ENCODE data around the gene ANKRD53. TPM values are rescaled to one million over a fixed set of nuclear protein-coding genes. Genes with fewer than 3 reads are reported as not detected.

The ANKRD53 gene
- total RNA-seq, 2 donors from 2014 or later, result 0.36 to 0.74 TPM

DNA sequence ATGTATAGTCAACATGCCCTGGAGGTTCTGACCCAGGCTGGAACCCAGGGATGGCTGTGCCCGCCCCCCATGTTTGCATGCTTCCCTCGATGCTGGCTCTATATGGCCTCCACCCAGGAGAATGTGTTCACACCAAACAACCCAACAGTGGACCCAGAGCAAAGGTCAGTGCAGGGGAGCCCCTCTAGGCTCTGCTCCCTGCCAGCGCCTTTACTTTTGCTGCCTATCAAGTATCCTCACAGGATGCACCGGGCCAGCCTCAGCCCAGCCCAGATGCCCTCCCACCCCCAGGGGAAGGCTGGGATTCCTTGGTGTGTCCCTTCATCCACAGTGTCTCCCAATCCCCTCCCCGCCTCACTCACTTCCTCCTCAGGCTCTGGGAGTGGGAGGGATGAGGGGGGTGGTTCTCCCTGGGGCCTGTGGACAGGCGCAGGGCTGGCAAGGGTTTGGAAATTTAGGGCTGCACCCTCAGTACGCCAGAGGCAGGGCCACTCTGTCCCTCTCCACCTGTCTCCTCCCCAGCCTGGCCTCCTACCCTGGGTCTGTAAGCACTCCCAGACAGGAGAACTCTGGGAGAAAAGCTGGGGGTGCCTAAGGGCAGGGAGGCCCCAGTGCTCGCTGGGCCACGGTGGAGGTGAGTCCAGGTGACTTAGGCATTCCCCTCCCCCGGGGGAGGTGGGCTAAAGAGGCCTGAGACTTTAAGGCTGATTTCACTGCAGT lies 40.4 kb upstream of the ANKRD53 start:
- intact Hi-C loops (cut with DNase I), result no loop called here
- H3K4me1 ChIP-seq (replicated peaks), result no peaks in the 10 kb centered on the region
- H3K27ac ChIP-seq, result no peak overlapping the region
- TF ChIP-seq POLR2A (IDR thresholded peaks at IDR 0.05) (no peak), POLR2AphosphoS5 (IDR thresholded peaks at IDR 0.05) (no peak)
- TF ChIP-seq, protein P1, sequence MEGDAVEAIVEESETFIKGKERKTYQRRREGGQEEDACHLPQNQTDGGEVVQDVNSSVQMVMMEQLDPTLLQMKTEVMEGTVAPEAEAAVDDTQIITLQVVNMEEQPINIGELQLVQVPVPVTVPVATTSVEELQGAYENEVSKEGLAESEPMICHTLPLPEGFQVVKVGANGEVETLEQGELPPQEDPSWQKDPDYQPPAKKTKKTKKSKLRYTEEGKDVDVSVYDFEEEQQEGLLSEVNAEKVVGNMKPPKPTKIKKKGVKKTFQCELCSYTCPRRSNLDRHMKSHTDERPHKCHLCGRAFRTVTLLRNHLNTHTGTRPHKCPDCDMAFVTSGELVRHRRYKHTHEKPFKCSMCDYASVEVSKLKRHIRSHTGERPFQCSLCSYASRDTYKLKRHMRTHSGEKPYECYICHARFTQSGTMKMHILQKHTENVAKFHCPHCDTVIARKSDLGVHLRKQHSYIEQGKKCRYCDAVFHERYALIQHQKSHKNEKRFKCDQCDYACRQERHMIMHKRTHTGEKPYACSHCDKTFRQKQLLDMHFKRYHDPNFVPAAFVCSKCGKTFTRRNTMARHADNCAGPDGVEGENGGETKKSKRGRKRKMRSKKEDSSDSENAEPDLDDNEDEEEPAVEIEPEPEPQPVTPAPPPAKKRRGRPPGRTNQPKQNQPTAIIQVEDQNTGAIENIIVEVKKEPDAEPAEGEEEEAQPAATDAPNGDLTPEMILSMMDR (IDR thresholded peaks at IDR 0.05), result no peak
- no peaks in the 10 kb centered on the region for H3K9me3 ChIP-seq
- no peaks in the 10 kb centered on the region for H3K36me3 ChIP-seq
- no peak overlapping the region for H3K4me3 ChIP-seq
- DNase-seq (ENCODE audit: low spot score), result no peak
- 74% methylated on average over 10 of the region's 10 CpGs for WGBS
- peaks cover 4% of the 10 kb centered on the region for H3K27me3 ChIP-seq (replicated peaks; ENCODE audit: insufficient read depth)

DNA sequence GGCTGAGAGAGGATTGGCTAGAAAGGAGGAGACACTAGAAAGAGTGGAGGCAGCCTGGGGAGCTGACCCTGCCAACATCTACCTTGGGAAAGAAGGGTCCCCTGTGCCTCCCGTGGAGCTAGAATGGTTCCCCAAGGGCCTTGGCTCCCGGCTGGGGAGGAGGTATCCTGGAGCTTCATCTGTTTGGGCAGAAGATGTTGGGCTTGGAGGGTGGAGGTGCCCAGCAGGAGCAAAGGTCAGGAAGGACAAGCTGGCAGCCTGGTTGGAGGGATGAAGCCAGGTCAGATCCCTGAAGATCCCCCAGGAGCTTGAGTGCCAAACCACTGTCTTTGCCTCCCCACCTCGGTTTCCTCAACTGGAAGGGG lies 39.9 kb upstream of the ANKRD53 start:
- Histone ChIP-seq H3K27ac (no peak overlapping the region), H3K4me1 (replicated peaks) (no peaks in the 10 kb centered on the region), H3K27me3 (replicated peaks; ENCODE audit: insufficient read depth) (peaks cover 4% of the 10 kb centered on the region), H3K4me3 (no peak overlapping the region), H3K9me3 (no peaks in the 10 kb centered on the region), H3K36me3 (no peaks in the 10 kb centered on the region)
- DNase-seq (ENCODE audit: low spot score), result no peak
- intact Hi-C loops (cut with DNase I), result no loop called here
- TF ChIP-seq, protein P1 (IDR thresholded peaks at IDR 0.05), result no peak
- TF ChIP-seq POLR2AphosphoS5 (IDR thresholded peaks at IDR 0.05) (no peak), POLR2A (IDR thresholded peaks at IDR 0.05) (no peak)
- 56% methylated on average over 3 of the region's 3 CpGs for WGBS

DNA sequence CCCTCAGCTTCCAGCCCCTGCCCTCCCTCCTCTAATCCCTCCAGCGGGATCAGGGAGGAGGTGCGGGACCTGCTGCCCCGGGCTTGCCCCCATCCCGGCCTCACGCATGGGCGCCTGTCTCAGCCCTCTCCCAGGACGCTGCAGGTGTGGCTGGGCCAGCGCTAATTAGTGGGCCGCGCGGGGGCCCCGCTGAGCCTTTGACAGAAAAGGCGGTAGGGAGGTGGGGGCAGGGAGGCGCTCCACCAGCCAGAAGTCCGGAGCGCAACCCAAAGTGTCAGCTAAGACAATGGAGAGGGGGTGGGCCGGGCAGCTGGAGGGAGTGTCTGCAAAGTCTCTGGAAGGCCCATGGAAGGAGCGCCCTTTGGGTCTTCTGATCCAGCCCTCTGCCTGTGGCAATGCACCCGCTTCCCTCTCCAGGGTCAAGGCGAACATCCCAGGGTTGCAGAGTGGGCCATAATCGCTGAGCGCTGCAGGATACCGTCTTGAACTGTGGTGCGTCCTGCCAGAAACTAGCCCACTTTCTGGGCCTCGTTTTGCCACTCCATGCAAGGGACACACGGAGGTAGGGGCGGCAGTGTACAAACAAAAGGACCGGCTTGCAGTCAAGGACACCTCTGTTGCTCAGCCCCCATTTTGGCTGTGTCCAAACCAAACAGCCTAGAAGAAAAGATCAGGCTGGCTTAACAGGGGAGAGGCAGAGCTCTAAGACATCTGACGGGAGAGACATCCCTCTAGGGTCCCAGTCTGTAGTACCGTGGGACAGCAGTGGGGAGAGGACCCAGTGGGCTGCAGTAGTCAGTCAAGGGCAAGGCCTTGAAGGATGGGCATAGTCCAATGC lies 39.2 kb upstream of the ANKRD53 start:
- H3K27me3 ChIP-seq (replicated peaks; ENCODE audit: insufficient read depth), result peaks cover 4% of the 10 kb centered on the region

DNA sequence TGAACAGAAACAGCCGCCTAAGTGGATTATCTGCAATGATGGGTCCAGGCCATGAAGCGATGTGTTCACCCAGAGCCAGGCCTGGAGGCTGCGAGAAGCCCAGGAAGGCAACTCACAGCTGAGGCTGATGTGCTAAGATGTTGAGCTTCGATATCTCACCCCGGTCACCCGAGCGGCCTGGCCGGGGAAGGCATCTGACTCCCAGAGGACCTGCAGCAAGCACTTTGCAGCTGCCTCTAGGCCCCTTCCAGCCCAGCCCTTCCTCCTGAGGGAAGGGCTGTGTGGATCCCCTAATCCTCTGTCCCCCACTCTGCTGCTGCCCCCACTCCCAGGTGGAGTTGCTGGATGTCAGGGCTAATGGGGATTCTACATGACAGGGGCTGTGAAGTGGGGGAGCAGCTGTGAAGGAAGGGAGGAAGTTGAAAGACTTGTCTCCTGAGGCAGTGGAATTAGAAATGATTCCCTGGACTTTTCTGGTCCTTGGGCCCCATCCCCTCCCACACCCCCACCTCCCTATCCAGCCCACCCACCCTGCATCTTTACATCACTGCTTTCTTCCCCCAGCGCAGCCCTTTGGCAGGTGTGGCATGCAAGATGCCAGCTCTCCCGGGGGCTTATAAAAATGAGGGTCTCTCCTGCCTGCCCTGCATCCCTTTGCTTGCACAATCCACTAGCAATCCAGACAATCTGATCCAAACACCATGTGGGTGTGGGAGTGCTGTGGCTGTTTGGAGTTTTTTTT lies 38.4 kb upstream of the ANKRD53 start:
- no peak for DNase-seq (ENCODE audit: low spot score)
- H3K4me1 ChIP-seq (replicated peaks), result no peaks in the 10 kb centered on the region
- TF ChIP-seq, protein P1 (IDR thresholded peaks at IDR 0.05), result no peak
- no peak for TF ChIP-seq POLR2AphosphoS5 (IDR thresholded peaks at IDR 0.05)
- TF ChIP-seq POLR2A (IDR thresholded peaks at IDR 0.05), result no peak
- H3K9me3 ChIP-seq, result no peaks in the 10 kb centered on the region
- intact Hi-C loops (cut with DNase I), result no loop called here
- WGBS, result 89% methylated on average over 10 of the region's 10 CpGs
- H3K27ac ChIP-seq, result no peak overlapping the region
- no peaks in the 10 kb centered on the region for H3K36me3 ChIP-seq
- no peak overlapping the region for H3K4me3 ChIP-seq
- peaks cover 4% of the 10 kb centered on the region for H3K27me3 ChIP-seq (replicated peaks; ENCODE audit: insufficient read depth)

More for the DNA sequence above, 39.2 kb upstream of the ANKRD53 start:
- Histone ChIP-seq H3K36me3 (no peaks in the 10 kb centered on the region), H3K9me3 (no peaks in the 10 kb centered on the region), H3K4me3 (no peak overlapping the region), H3K27ac (no peak overlapping the region), H3K4me1 (replicated peaks) (no peaks in the 10 kb centered on the region)
- DNase-seq (ENCODE audit: low spot score), result no peak
- 39% methylated on average over 29 of the region's 30 CpGs for WGBS
- intact Hi-C loops (cut with DNase I), result no loop called here
- TF ChIP-seq, protein P1 (IDR thresholded peaks at IDR 0.05), result no peak
- no peak for TF ChIP-seq POLR2AphosphoS5 (IDR thresholded peaks at IDR 0.05)
- TF ChIP-seq POLR2A (IDR thresholded peaks at IDR 0.05), result no peak
